ENCODE results near the gene PTPN1. TPM values are rescaled to one million over a fixed set of nuclear protein-coding genes. Genes with fewer than 3 reads are reported as not detected.

PTPN1 gene
- total RNA-seq, 2 experiments from 2014 or later, result 82.3 to 82.8 TPM

DNA sequence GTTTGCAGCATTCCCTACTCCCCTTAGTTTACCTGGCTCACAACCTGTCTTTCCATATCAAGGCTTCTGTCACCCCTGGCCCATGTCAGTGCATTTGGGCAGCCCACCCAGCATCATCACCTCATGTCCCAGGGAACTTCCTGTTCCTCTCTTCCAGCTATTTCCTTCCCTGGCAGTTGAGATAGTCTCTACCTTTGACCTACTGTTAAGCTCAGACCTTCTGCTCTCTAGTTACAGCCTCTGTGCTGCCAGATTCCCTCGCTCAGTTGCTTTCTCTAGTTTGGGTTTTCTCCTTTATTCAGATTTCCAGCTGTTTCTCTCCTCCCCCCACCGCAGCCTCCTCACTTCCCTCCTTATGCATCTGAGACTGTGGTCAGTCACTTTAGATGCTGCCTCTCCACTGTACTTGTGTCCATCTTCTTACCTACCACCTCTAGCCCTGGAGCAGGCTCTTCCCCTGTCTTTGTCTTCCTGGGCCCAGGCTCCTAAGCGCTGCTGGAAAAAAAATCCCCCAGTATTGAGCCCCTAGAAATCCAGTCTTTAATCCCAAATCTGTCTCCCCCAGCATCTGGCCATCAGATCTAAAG, 16.3 kb downstream of the PTPN1 start:
- Mint-ChIP-seq H3K4me1 (ENCODE audit: low read depth) (peaks cover 47% of the 10 kb centered on the region), H3K27ac (no peak overlapping the region), H3K9me3 (no peaks in the 10 kb centered on the region), H3K27me3 (no peaks in the 10 kb centered on the region), H3K4me3 (no peak overlapping the region), H3K36me3 (ENCODE audit: low read depth) (peaks cover 6% of the 10 kb centered on the region)
- Histone ChIP-seq H3K36me3 (ENCODE audit: insufficient read depth, low read length) (peaks cover 8% of the 10 kb centered on the region), H3K27me3 (ENCODE audit: control insufficient read depth in 1 of 2, insufficient read depth in 2 of 2, low read length in 2 of 2) (no peaks in the 10 kb centered on the region), H3K4me1 (ENCODE audit: insufficient read depth, low read length) (peaks cover 76% of the 10 kb centered on the region), H3K4me3 (ENCODE audit: low read length) (no peak overlapping the region), H3K27ac (ENCODE audit: low read depth in 1 of 2, low read length in 2 of 2) (no peak overlapping the region), H3K9me3 (ENCODE audit: control insufficient read depth in 1 of 2, insufficient read depth in 1 of 2, low read length in 2 of 2) (no peaks in the 10 kb centered on the region)
- TF ChIP-seq, protein P1, sequence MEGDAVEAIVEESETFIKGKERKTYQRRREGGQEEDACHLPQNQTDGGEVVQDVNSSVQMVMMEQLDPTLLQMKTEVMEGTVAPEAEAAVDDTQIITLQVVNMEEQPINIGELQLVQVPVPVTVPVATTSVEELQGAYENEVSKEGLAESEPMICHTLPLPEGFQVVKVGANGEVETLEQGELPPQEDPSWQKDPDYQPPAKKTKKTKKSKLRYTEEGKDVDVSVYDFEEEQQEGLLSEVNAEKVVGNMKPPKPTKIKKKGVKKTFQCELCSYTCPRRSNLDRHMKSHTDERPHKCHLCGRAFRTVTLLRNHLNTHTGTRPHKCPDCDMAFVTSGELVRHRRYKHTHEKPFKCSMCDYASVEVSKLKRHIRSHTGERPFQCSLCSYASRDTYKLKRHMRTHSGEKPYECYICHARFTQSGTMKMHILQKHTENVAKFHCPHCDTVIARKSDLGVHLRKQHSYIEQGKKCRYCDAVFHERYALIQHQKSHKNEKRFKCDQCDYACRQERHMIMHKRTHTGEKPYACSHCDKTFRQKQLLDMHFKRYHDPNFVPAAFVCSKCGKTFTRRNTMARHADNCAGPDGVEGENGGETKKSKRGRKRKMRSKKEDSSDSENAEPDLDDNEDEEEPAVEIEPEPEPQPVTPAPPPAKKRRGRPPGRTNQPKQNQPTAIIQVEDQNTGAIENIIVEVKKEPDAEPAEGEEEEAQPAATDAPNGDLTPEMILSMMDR (IDR thresholded peaks at IDR 0.05), result no peak
- DNase-seq (no peak), ATAC-seq (ENCODE audit: poor library complexity) (no peak)
- CTCF ChIA-PET, result interaction anchor here (0.8 kb wide), 1 partner anchor 62 kb away, joined by 3 read pairs; no protein-coding TSS in a partner anchor
- intact Hi-C loops (cut with DNase I, micrococcal nuclease), result no loop called here
- POLR2A ChIA-PET, result interaction anchor here (0.7 to 2.0 kb wide), 3 partner anchors 9 to 16 kb away, joined by 3 to 7 read pairs (median 3); partner anchors contain the start of gene PTPN1

GRCh38 chr20:50527068-50527605, 17.0 kb downstream of the PTPN1 start:
- no peaks in the 10 kb centered on the region for H3K9me3 ChIP-seq (ENCODE audit: control insufficient read depth in 1 of 2, insufficient read depth in 1 of 2, low read length in 2 of 2)
- TF ChIP-seq, protein P1 (IDR thresholded peaks at IDR 0.05), result no peak
- ATAC-seq (ENCODE audit: poor library complexity), result no peak
- no peaks in the 10 kb centered on the region for H3K27me3 ChIP-seq (ENCODE audit: control insufficient read depth in 1 of 2, insufficient read depth in 2 of 2, low read length in 2 of 2)
- peaks cover 6% of the 10 kb centered on the region for H3K36me3 Mint-ChIP-seq (ENCODE audit: low read depth)
- H3K4me1 Mint-ChIP-seq (ENCODE audit: low read depth), result peaks cover 47% of the 10 kb centered on the region
- peaks cover 74% of the 10 kb centered on the region for H3K4me1 ChIP-seq (ENCODE audit: insufficient read depth, low read length)
- no peak overlapping the region for H3K27ac ChIP-seq (ENCODE audit: low read depth in 1 of 2, low read length in 2 of 2)
- H3K36me3 ChIP-seq (ENCODE audit: insufficient read depth, low read length), result peaks cover 8% of the 10 kb centered on the region
- no peak for DNase-seq
- H3K27ac Mint-ChIP-seq, result no peak overlapping the region
- POLR2A ChIA-PET, result interaction anchor here (0.7 to 2.0 kb wide), 3 partner anchors 8 to 17 kb away, joined by 3 to 7 read pairs (median 3); partner anchors contain the start of gene PTPN1
- no peaks in the 10 kb centered on the region for H3K27me3 Mint-ChIP-seq
- CTCF ChIA-PET, result no interaction called here
- intact Hi-C loops (cut with DNase I, micrococcal nuclease), result no loop called here
- no peaks in the 10 kb centered on the region for H3K9me3 Mint-ChIP-seq
- no peak overlapping the region for H3K4me3 ChIP-seq (ENCODE audit: low read length)
- no peak overlapping the region for H3K4me3 Mint-ChIP-seq

DNA sequence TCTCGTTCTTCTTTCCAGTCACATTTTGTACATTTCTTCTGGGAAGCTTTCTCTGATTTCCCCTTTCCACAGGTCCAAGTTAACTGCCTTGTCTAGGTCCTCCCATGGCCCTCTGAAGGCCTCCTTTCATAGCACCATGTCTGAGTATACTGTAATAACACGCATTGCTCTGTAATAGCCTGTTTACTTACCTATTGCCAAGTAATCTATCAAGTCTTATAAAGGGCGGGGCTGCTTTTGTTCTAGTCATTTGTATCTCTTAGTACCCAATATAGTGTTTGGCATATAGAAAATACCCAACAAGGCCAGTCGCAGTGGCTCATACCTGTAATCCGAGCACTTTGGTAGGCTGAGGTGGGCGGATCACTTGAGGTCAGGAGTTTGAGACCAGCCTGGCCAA, 17.9 kb downstream of the PTPN1 start:
- H3K9me3 Mint-ChIP-seq, result no peaks in the 10 kb centered on the region
- DNase-seq (no peak), ATAC-seq (ENCODE audit: poor library complexity) (no peak)
- no peak overlapping the region for H3K27ac Mint-ChIP-seq
- no peaks in the 10 kb centered on the region for H3K9me3 ChIP-seq (ENCODE audit: control insufficient read depth in 1 of 2, insufficient read depth in 1 of 2, low read length in 2 of 2)
- TF ChIP-seq, protein P1 (IDR thresholded peaks at IDR 0.05), result no peak
- peaks cover 8% of the 10 kb centered on the region for H3K36me3 ChIP-seq (ENCODE audit: insufficient read depth, low read length)
- peaks cover 72% of the 10 kb centered on the region for H3K4me1 ChIP-seq (ENCODE audit: insufficient read depth, low read length)
- no peak overlapping the region for H3K4me3 ChIP-seq (ENCODE audit: low read length)
- peaks cover 47% of the 10 kb centered on the region for H3K4me1 Mint-ChIP-seq (ENCODE audit: low read depth)
- no peaks in the 10 kb centered on the region for H3K27me3 ChIP-seq (ENCODE audit: control insufficient read depth in 1 of 2, insufficient read depth in 2 of 2, low read length in 2 of 2)
- H3K4me3 Mint-ChIP-seq, result no peak overlapping the region
- peaks cover 4% of the 10 kb centered on the region for H3K36me3 Mint-ChIP-seq (ENCODE audit: low read depth)
- CTCF ChIA-PET, result no interaction called here
- H3K27me3 Mint-ChIP-seq, result no peaks in the 10 kb centered on the region
- intact Hi-C loops (cut with DNase I, micrococcal nuclease), result no loop called here
- POLR2A ChIA-PET, result interaction anchor here (2.0 kb wide), 1 partner anchor 18 kb away, joined by 7 read pairs; the partner anchor contains the start of gene PTPN1
- no peak overlapping the region for H3K27ac ChIP-seq (ENCODE audit: low read depth in 1 of 2, low read length in 2 of 2)

Data from CD4-positive, alpha-beta T cell (primary cell).